ENCODE data around the gene FRYL.
"Not testable (repeated sequence)": the region's sequence is repeated elsewhere in the genome, so short reads cannot be mapped to it uniquely, and the experiment has no call there.

The FRYL gene

DNA sequence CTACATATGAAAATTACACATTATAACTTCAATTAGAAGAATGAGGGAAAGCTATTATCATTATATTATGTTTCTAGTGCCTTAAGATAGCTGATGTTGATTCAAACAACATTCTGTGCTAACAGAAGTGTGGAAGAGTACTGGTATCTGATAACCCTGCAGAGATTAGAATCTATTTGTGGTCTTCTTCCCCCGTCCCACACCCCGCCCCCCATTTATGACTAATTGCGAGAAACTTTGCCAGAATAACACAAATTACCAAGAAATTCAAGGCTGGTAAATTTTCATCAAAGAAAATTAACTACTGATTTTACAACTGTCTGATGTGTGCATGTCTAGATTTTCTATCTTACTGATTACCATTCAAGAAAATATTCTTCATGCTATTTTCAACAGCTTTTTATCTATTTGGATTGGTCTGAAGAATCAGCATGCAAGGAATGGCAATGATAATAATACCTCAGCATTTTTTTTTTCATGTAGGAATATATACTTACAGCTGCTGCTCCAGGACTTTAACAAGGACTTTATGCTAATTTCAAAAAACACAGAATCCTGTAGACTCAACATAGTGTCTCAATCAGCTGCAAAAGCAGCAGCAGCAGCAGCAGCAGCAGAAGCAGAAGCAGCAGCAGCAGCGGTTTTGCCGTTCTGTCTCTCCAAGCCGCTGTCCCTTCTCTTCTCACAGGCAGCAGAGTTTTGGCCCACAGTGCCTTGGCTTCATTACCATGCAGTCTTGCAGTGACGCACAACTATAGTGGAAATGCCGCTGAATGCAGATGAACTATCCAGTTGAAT, 126.7 kb downstream of the FRYL start:
- peak; percentile 56 to 64 for DNase-seq

GRCh38 chr4:48651914-48652313, 128.2 kb downstream of the FRYL start:
- no peak for DNase-seq

- DNase-seq: no peak
These were observed 130.6 kb downstream of the FRYL start for GRCh38 chr4:48649505-48649904.

GRCh38 chr4:48645225-48645794, 134.8 kb downstream of the FRYL start:
- no peak for DNase-seq

- DNase-seq: no peak
These were observed 137.4 kb downstream of the FRYL start for GRCh38 chr4:48642421-48643374.

GRCh38 chr4:48641401-48641800, 138.7 kb downstream of the FRYL start:
- DNase-seq: no peak

DNA sequence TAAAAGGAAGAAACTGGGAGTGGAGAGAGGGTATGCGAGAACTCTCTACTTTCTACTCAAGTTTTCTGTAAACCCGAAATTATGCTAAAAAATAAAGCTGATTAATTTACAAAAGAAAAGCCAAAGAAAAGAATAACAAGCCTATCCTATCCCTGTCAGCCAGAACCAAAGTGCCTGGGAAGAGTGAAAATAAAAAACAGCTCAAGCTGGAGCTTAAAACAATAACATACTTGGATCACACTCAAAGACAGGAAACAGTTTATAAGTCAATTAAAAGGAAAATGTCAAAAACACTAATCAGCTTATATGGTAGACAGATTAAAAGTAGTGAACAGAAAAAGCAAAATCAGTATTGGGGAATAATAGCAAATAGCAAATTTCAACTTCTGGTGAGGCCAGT, 139.4 kb downstream of the FRYL start:
- DNase-seq: no peak

DNA sequence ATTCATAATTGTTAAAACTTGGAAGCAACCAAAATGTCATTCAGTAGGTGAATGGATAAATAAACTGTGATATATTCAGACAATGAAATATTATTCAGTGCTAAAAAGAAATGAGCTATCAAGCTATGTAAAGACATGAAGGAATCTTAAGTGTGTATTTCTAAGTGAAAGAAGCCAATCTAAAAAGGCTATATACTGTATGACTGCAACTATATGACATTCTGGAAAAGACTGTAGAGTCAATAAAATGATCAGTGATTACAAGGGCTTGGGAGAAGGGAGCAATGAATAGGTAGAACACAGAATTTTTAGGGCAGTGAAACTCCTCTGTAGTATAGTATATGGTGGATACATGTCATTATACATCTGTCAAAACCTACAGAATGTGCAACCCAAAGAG, 139.9 kb downstream of the FRYL start:
- DNase-seq: no peak

DNA sequence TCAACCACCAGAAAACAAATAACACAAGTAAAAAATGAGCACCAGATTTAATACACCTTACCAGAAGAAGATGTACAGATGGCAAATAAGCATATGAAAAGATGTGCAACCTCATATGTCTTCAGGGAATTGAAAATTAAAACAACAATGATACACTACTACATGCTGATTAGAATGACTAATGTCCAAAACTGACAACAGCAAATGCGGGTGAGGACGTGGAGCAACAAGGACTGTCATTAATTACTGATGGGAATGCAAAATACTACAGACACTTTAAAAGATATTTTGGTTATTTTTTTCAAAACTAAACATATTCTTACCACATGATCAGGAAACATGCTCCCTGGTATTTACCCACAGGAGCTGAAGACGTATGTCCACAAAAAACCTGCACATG, 140.3 kb downstream of the FRYL start:
- no peak for DNase-seq

DNA sequence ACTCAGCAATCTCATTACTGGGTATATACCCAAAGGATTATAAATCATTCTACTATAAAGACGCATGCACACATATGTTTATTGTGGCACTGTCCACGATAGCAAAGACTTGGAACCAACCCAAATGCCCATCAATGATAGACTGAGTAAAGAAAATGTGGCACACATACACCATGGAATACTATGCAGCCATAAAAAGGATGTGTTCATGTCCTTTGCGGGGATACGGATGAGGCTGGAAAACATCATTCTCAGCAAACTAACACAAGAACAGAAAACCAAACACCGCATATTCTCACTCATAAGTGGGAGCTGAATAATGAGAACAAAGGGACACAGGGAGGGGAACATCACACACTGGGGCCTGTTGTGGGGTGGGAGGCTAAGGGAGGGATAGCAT, 141.5 kb downstream of the FRYL start:
- not testable (repeated sequence) for DNase-seq

- no peak for DNase-seq
These were observed 143.2 kb downstream of the FRYL start for GRCh38 chr4:48636911-48637310.

- no peak for DNase-seq
These were observed 144.1 kb downstream of the FRYL start for GRCh38 chr4:48635980-48636379.

DNA sequence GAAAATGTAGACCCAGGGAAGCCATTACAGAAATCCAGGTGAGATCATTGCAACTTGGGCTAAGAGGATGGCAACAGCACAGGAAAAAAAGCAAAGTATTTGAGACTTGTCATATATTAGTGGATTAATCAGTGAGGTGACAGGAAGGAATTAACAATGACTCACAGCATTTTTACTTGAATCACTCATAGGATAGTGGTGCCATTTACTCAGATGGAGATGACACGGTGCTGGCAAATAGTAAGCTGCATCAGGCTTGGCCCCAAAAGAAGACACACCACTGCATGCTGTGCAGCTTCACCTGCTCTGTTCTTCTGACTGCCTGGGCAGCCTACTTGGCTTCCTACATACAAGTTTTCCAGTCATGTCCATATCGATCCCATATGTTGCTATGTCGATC, 144.8 kb downstream of the FRYL start:
- no peak for DNase-seq

- DNase-seq: no peak
These were observed 145.3 kb downstream of the FRYL start for GRCh38 chr4:48634688-48635308.

DNA sequence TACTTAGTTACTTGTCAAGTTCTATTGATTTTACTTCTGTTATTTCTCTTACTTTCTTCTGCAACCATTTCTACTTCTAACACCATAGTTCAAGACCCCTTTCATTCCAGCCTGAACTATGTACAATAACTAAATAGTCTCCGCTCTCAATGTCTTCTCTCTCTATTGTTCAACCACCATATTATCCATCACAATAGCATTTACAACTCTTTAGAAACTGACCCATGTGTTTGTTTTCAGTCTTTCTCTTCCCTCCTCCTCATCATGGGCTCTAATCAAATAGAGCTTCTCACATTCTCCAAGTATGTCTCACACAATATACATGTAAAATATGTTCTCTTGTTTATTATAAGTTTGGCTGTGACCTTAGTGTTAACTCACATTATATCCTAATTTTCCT, 146.4 kb downstream of the FRYL start:
- DNase-seq: no peak

DNA sequence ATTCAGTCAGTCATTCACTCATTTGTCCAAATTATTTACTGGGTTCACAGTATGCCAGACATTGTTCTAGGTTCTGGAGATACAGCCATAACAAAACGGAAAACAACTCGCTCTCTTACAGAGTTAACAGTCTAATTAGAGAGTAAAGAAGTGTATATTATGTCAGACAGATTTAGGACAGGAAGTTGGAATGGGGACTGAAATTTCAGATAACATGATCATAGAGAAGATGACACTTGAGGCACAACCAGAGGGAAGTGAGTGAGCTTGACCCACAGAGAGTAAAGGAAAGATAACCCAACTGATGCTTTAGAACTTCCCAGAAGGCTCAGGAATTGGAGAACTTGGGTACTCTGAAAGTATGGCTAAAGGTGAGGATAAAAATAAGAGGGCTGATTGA, 150.6 kb downstream of the FRYL start:
- DNase-seq: no peak

DNA sequence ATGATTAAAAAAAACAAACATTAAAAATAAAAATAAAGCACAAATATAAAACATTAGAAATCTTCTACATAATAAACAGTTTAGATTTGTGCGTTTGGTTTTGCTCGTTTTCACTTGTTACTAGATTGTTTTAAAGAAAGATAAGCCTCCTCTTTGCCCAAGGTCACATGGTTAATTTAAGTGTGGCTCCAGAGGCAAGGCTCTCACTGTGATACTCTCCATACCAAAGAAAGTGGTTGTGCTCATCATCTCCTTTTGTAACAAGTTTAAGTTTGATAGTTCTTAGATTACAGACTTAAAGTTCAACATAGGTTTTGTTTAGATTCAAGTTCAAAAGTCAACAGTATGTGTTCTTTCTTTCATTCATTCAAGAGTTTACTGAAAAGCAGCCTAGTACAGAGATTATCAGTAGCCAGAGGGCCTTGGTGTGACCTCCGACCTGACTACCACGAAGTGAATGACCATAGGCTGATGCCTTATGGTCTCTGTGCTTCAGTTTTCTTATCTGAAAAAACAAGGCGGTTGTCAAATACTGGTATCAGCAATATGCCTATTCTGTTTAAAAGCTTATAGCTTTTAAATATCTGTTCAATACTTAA, 156.8 kb downstream of the FRYL start:
- no peak for DNase-seq

DNA sequence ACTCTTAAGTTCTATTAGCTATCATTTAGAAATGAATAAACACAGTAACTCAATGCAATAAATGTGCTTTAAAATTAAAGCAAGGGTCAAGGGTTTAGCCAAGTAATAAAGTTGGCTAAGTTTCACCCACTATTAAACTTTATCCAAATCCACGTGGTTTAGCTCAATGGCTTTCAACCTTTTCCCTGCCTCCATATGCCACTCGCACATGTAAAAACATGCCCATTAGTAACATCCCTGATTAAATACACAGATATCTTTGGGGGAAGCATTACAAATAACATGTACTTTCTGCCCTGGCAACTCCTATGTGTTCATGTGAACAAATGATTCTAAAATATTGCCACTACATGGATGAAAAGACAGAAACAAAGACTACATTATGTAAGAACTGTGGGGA, 159.2 kb downstream of the FRYL start:
- no peak for DNase-seq

GRCh38 chr4:48620093-48620492, 160.0 kb downstream of the FRYL start:
- DNase-seq: no peak

GRCh38 chr4:48604527-48604926, 175.6 kb downstream of the FRYL start:
- DNase-seq: no peak

DNA sequence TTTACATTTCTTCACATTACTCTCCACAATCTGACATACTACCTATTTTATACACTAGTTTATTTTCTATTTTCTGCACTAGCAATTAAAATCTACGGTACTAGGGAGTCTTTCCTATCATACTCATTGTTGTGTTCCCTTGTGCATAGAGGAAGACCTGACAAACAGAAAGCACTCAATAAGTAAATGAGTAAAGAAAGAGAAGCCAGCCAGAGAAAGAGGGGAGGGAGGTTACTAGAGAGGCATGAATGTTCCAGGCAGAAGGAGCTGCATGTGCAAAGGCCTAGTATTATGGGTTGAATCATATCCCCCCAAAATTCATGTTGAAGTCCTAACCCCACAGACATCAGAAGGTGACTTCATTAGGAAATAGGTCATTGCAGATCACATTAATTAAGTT, 176.0 kb downstream of the FRYL start:
- no peak for DNase-seq

- no peak for DNase-seq
These were observed 176.6 kb downstream of the FRYL start for GRCh38 chr4:48603366-48604003.
